Anterior cingulate cortex (tissue), 58 donors: ENCODE measurements around the gene NSUN7.
"Not testable (repeated sequence)": the region's sequence is repeated elsewhere in the genome, so short reads cannot be mapped to it uniquely, and the experiment has no call there.

ENCODE experiments used
- DNase-seq, 58 donors: peaks; one replicate each; lab custom pipeline; 2025; lab: John Stamatoyannopoulos, UW

The NSUN7 gene

GRCh38 chr4:40749717-40750460, at the start of gene NSUN7:
TSS of gene NSUN7 (plus strand) at chr4:40749955. CDS start at chr4:40750694, 739 bp downstream.
- peak in 9 of 58 donors; percentile 1 to 38 (median 6) for DNase-seq

- DNase-seq: no peak
Measured at GRCh38 chr4:40702137-40702799, 47.5 kb upstream of the NSUN7 start.

- DNase-seq: no peak
Measured at GRCh38 chr4:40702800-40703151, 47.0 kb upstream of the NSUN7 start.

- no peak for DNase-seq
Measured at GRCh38 chr4:40704073-40704472, 45.7 kb upstream of the NSUN7 start.

- DNase-seq: no peak
Measured at GRCh38 chr4:40710484-40711254, 39.1 kb upstream of the NSUN7 start.

- DNase-seq: not testable (repeated sequence)
Measured at GRCh38 chr4:40713001-40713400, 36.8 kb upstream of the NSUN7 start.

- no peak for DNase-seq
Measured at GRCh38 chr4:40713798-40714197, 36.0 kb upstream of the NSUN7 start.

GRCh38 chr4:40718586-40718985, 31.2 kb upstream of the NSUN7 start:
- no peak for DNase-seq

- no peak for DNase-seq
Measured at GRCh38 chr4:40719008-40719623, 30.6 kb upstream of the NSUN7 start.

GRCh38 chr4:40720351-40720750, 29.4 kb upstream of the NSUN7 start:
- DNase-seq: no peak

GRCh38 chr4:40720916-40721315, 28.8 kb upstream of the NSUN7 start:
- no peak for DNase-seq

- DNase-seq: no peak
Measured at GRCh38 chr4:40721730-40722171, 28.0 kb upstream of the NSUN7 start.

- DNase-seq: peak in 1 of 58 donors; percentile 31
Measured at GRCh38 chr4:40722576-40723161, 27.1 kb upstream of the NSUN7 start.

- no peak for DNase-seq
Measured at GRCh38 chr4:40723728-40724127, 26.0 kb upstream of the NSUN7 start.

GRCh38 chr4:40728333-40728732, 21.4 kb upstream of the NSUN7 start:
- DNase-seq: no peak

GRCh38 chr4:40729555-40729954, 20.2 kb upstream of the NSUN7 start:
- DNase-seq: no peak

GRCh38 chr4:40730091-40730679, 19.6 kb upstream of the NSUN7 start:
- no peak for DNase-seq

- DNase-seq: no peak
Measured at GRCh38 chr4:40731361-40731760, 18.4 kb upstream of the NSUN7 start.

- DNase-seq: peak in 9 of 58 donors; percentile 4 to 40 (median 13)
Measured at GRCh38 chr4:40731792-40732245, 17.9 kb upstream of the NSUN7 start.

GRCh38 chr4:40733752-40734151, 16.0 kb upstream of the NSUN7 start:
- no peak for DNase-seq
